Measurements from ENCODE around the gene CHST15.

GRCh38 chr10:123993534-123994416 is 99.6 kb downstream of the CHST15 start:
- TF ChIP-seq EZH2 (IDR thresholded peaks at IDR 0.05; ENCODE audit: low read length, unreplicated experiment) (no peak), EZH2phosphoT487 (IDR thresholded peaks at IDR 0.05; ENCODE audit: borderline replicate concordance, low read length) (no peak)
- TF ChIP-seq, protein P1, sequence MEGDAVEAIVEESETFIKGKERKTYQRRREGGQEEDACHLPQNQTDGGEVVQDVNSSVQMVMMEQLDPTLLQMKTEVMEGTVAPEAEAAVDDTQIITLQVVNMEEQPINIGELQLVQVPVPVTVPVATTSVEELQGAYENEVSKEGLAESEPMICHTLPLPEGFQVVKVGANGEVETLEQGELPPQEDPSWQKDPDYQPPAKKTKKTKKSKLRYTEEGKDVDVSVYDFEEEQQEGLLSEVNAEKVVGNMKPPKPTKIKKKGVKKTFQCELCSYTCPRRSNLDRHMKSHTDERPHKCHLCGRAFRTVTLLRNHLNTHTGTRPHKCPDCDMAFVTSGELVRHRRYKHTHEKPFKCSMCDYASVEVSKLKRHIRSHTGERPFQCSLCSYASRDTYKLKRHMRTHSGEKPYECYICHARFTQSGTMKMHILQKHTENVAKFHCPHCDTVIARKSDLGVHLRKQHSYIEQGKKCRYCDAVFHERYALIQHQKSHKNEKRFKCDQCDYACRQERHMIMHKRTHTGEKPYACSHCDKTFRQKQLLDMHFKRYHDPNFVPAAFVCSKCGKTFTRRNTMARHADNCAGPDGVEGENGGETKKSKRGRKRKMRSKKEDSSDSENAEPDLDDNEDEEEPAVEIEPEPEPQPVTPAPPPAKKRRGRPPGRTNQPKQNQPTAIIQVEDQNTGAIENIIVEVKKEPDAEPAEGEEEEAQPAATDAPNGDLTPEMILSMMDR (conservative IDR thresholded peaks at IDR 0.05; ENCODE audit: low read depth, low read length): no peak

All from PC-3 (cell line).